Head of caudate nucleus (tissue), 42 donors: ENCODE measurements around the gene UBXN10.

Experiments used
- DNase-seq, 42 donors: peaks; one replicate each; pipeline versions ENCODE4 v3.0.0 to v3.0.0-alpha.2; 2020 to 2021; ENCODE audit warnings: mixed read lengths in 7 of 42
- intact Hi-C: fragments of 100-400 bp; cut with DNase I; formaldehyde crosslinking; loops from one replicate; pipeline ENCODE4 v1.15.0; 2022

The UBXN10 gene

GRCh38 chr1:20179371-20180128, 6.3 kb upstream of the UBXN10 start:
- no peak for DNase-seq
- intact Hi-C loops = no loop called here

DNA sequence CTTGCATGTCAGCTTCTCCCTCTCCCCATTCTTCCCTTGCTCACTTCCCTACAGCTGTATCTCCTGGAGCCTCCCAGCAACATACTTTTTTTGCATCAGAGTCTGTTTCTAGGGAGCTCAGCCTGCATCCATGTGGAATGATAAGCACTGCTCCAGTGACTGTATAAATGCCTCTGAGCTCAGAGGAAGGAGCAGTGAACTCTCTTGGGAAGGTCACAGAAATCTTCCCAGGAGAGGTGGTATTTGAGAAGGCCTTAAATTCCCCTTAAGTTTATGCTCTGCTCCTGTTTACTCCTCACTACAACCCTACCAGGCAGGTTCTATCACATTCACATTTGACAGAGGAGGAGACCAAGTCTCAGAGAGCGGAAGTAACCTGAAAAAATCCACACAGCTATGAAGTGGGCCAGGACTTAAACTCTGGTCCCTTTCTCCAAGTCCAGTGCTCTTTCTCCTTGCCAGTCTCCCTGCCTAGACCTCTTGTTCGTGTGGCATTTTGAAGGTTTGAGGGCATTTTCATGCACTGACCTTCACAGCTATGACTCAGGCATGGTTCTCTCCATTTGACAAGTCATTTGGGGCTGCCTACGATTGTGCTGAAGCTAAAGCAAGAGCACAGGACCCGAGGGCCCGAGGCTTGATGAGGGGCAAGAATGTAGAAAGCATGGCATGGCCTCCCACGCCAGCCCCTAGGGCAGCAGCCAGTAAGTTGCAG, 5.6 kb upstream of the UBXN10 start:
- intact Hi-C loops = no loop called here
- DNase-seq = no peak

DNA sequence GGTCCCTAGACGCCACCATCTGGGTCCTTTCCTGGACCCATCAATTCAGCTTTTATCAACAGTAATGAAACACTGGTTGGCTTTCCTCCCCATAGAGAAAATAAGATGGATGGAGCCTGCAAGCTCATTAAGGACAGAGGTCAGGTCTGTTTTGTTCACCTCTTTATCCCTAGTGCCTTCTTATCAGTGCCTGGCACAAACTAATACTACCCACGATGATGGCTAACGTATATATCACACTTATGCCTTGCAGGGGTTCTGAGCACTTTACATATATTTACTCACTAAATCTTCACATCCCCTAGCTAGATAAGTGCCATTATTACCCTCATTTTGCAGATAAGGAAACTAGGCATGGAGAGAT, 5.1 kb upstream of the UBXN10 start:
- DNase-seq = no peak
- intact Hi-C loops = no loop called here

- intact Hi-C loops = no loop called here
- DNase-seq = no peak
Measured at GRCh38 chr1:20182415-20182814, 3.5 kb upstream of the UBXN10 start.

- intact Hi-C loops = no loop called here
- DNase-seq = no peak
Measured at GRCh38 chr1:20183035-20183434, 2.9 kb upstream of the UBXN10 start.

GRCh38 chr1:20183616-20184271, 2.2 kb upstream of the UBXN10 start:
- intact Hi-C loops = no loop called here
- peak in 23 of 42 donors; percentile 30 to 72 (median 58) for DNase-seq

DNA sequence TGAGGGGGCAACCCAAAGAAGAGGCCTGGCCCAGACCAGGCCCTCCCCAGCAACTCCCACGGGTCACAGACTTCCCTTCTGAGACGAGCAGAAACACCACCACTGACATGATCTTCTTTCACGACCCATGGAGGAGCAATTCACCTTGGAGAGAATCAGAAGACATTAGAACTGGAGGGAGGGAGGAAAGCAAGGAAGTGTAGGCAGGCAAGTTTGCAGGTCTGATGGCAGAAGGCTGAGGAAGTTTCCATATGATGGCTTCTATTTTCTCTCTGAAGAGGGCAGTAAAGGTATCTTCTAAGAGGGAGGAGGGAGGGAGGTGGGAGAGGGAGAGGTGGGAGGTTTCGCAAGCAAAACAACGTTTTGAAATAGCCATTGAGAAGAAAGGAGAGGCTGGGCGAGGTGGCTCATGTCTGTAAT, 1.4 kb upstream of the UBXN10 start:
- peak in 2 of 42 donors; percentile 33 to 36 for DNase-seq
- intact Hi-C loops = no loop called here

- intact Hi-C loops = no loop called here
- DNase-seq = no peak
Measured at GRCh38 chr1:20184997-20185833, 681 bp upstream of the UBXN10 start.

DNA sequence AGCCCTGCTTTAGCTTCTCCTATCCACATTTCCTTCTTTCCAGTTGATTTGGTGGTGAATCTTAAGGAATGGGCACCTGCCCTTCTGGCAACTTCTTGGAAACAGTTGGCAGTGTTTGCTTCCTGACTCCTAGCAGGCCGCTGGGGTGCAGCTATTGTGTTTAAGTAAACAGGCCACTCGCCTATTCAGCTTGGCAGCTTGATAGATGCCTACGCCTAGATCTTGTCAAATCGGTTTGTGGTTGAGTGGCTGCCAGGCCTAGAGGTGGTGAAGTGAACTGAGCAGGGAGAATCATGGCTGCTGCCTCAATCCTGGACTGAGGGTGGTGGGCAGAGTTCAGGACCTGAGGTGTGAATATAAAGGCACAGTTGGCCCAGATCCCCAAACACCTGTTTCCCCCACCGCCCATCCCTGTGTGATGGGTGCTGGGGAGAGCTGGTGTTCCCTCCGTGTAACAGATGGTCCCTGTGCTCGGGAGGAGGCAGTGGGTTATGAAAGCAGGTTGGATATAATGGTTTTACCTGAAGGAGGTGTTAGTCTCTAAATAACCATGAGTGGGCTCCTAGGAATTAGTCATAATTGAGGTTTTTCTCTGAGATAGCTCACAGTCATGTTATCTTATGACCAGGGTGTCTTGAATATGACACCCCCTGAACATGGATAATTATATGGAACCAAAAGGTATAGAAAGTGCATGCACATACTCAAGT, 1.4 kb downstream of the UBXN10 start:
- DNase-seq = peak in 32 of 42 donors; percentile 20 to 85 (median 53)
- intact Hi-C loops = no loop called here

GRCh38 chr1:20187813-20188454, 2.0 kb downstream of the UBXN10 start:
- intact Hi-C loops = no loop called here
- peak in 4 of 42 donors; percentile 37 to 70 (median 55) for DNase-seq

GRCh38 chr1:20188455-20188817, 2.5 kb downstream of the UBXN10 start:
- intact Hi-C loops = no loop called here
- DNase-seq = no peak

DNA sequence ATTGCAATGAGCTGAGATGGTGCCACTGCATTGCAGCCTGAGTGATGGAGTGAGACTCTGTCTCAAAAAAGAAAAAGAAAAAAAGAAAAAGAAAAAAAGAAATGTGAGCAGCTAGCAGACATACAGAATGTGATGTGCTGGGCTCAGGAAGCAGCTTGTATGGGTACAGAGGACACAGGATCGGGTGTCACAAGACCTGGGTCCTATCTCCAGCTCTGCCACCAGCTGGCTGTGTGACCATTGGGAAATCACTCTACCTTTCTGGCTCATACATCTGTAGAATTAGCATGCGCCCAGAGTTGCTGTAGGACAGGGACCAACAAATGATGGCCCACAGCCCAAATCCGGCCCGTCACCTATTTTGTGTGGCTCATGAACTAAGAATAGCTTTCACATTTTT, 3.8 kb downstream of the UBXN10 start:
- DNase-seq = no peak
- intact Hi-C loops = no loop called here

- intact Hi-C loops = no loop called here
- no peak for DNase-seq
Measured at GRCh38 chr1:20190256-20191160, 4.6 kb downstream of the UBXN10 start.

DNA sequence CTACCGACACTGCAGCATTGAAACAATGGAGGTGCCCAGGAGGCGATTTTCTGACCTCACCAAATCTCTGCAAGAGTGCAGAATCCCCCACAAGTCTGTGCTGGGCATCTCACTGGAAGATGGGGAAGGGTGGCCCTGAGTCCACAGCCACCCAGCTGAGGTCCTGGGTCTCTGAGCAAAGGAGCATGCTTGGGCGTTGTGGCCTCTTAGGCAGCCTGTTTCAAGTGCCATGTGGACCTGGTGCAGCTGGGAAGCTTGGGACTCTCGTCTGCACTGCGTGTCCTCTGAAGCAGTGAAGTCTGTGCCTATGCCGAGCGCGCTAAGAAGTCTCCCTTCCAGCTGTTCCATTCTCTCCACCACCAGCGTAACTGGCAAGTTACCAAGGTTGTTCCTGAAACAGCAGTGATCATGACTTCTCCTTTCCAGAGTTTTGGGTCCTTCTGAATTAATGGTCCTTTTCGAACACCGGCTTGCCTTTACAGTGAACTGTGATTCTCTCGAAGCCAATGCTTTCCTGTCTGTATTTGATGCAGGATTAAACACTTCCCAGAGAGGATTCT, 5.5 kb downstream of the UBXN10 start:
- DNase-seq = peak in 1 of 42 donors; percentile 35
- intact Hi-C loops = no loop called here

- peak in 1 of 42 donors; percentile 56 for DNase-seq
- intact Hi-C loops = no loop called here
Measured at GRCh38 chr1:20192364-20192763, 6.5 kb downstream of the UBXN10 start.

DNA sequence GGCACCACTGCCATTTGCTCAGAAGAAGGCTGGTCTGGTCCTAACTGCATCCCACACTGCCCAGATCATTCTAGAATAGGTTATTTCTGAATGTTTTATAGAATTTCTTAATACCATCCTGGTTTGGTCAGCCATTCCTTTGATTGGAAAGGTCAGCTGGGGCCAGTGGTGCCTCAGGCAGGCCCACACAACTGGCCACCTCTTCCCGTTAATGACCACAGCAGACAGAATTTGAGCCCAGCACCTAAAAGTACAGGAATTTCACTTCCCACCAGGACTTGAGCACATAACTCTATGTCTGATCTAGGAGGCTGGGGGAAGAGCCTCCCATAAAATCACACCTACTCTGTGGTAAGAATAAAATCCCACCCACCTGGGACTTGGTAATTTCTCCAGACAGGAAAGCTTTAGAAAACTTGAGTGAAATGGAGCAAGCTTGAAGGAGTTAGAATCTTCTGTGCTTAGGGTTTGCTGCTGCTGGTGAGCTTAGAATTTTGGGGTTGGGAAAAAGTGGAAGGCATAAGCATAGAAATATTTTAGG, 7.0 kb downstream of the UBXN10 start:
- intact Hi-C loops = no loop called here
- DNase-seq = peak in 7 of 42 donors; percentile 25 to 66 (median 50)

- DNase-seq = no peak
- intact Hi-C loops = no loop called here
Measured at GRCh38 chr1:20194224-20194623, 8.3 kb downstream of the UBXN10 start.
